IMR-90 (cell line): ENCODE measurements around the gene GNB1L.

ENCODE experiments used
- CHD1 ChIP-seq: IDR thresholded peaks from 2 replicates; pipeline ENCODE4 v1.6.1; 2012; ENCODE audit warnings: low read depth, low read length, improper control_type of control experiment
- TF ChIP-seq, protein P1 (sequence below): conservative IDR thresholded peaks from 2 replicates; pipeline ENCODE4 v1.5.1; 2012; ENCODE audit warnings: mild to moderate bottlenecking, low read depth, low read length, improper control_type of control experiment

DNA sequence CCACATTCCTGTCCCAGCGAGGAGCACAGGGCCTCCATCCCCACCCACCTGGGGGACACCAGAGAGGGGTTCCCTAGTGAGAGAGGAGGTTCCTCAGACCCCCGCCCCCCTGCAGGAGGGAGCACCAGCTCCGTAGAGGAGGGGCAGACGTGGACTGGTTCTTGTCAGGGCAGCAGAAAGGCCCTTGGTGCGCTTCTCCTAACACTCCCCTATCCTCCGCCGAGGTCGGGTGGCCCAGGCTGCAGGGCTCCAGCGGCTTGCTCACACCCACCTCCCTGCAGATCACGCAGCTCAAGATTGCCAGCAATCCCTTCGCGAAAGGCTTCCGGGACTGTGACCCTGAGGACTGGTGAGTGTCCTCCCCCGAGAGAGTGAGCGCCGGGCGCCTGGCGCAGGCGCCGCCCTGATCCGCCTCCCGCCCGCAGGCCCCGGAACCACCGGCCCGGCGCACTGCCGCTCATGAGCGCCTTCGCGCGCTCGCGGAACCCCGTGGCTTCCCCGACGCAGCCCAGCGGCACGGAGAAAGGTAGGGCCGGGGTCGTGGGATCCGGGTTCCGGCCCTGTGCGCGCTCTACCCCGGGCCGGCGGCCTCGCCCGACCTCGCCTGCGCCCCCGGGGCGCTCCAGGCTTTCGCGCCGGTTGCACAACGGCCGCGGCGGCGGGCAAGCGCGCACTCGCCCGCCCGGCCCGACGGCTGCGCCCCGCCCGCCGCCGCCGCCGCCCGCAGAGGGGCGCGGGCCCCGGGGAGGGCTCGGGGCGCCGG lies 89.0 kb downstream of the GNB1L start:
- TF ChIP-seq, protein P1, sequence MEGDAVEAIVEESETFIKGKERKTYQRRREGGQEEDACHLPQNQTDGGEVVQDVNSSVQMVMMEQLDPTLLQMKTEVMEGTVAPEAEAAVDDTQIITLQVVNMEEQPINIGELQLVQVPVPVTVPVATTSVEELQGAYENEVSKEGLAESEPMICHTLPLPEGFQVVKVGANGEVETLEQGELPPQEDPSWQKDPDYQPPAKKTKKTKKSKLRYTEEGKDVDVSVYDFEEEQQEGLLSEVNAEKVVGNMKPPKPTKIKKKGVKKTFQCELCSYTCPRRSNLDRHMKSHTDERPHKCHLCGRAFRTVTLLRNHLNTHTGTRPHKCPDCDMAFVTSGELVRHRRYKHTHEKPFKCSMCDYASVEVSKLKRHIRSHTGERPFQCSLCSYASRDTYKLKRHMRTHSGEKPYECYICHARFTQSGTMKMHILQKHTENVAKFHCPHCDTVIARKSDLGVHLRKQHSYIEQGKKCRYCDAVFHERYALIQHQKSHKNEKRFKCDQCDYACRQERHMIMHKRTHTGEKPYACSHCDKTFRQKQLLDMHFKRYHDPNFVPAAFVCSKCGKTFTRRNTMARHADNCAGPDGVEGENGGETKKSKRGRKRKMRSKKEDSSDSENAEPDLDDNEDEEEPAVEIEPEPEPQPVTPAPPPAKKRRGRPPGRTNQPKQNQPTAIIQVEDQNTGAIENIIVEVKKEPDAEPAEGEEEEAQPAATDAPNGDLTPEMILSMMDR, result no peak
- TF ChIP-seq CHD1, result no peak
